ENCODE measurements around the gene GFRA1.

GRCh38 chr10:116160271-116160670, 112.7 kb downstream of the GFRA1 start:
- no peak for TF ChIP-seq CTCF (IDR thresholded peaks at IDR 0.05)
- no peak for TF ChIP-seq POLR2A (IDR thresholded peaks at IDR 0.05)
- no peak for TF ChIP-seq POLR2AphosphoS5 (IDR thresholded peaks at IDR 0.05)
- TF ChIP-seq EP300 (IDR thresholded peaks at IDR 0.05) = no peak
